DND-41 (cell line): ENCODE data around the gene RS1.

ENCODE experiments used
- EZH2 ChIP-seq: IDR thresholded peaks from 3 replicates; pipeline ENCODE4 v1.6.1; 2012; ENCODE audit warnings: borderline replicate concordance, low read depth, mild to moderate bottlenecking, moderate library complexity, low read length, inconsistent platforms; ENCODE audit not compliant: severe bottlenecking
- TF ChIP-seq, protein P1 (sequence below): IDR thresholded peaks from 2 replicates; pipeline ENCODE4 v1.5.1; 2012; ENCODE audit warnings: borderline replicate concordance, low read length, moderate library complexity, mild to moderate bottlenecking; ENCODE audit not compliant: poor library complexity, severe bottlenecking; ENCODE audit errors: extremely low read depth

DNA sequence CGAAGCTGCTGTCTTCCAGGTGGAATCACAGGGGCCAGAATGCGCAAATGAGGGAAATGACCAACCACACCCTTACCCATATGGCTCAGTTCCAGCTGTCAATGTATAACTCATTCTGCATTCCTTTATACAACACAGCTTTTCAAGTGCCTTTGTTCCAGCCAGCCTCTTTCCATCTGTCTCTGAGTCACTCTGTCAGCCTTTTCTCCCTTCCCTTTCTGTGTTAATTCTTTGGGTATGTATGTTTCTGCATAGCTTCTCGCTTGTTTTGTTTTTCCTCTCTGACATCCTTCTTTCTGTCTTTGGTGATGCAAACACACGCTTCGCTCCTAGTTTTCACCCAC lies 54.5 kb downstream of the RS1 start:
- TF ChIP-seq, protein P1, sequence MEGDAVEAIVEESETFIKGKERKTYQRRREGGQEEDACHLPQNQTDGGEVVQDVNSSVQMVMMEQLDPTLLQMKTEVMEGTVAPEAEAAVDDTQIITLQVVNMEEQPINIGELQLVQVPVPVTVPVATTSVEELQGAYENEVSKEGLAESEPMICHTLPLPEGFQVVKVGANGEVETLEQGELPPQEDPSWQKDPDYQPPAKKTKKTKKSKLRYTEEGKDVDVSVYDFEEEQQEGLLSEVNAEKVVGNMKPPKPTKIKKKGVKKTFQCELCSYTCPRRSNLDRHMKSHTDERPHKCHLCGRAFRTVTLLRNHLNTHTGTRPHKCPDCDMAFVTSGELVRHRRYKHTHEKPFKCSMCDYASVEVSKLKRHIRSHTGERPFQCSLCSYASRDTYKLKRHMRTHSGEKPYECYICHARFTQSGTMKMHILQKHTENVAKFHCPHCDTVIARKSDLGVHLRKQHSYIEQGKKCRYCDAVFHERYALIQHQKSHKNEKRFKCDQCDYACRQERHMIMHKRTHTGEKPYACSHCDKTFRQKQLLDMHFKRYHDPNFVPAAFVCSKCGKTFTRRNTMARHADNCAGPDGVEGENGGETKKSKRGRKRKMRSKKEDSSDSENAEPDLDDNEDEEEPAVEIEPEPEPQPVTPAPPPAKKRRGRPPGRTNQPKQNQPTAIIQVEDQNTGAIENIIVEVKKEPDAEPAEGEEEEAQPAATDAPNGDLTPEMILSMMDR: no peak
- no peak for TF ChIP-seq EZH2
